ENCODE results near the gene FZD7. TPM values are rescaled to one million over a fixed set of nuclear protein-coding genes. Genes with fewer than 3 reads are reported as not detected.

Gene FZD7
- total and polyA plus RNA-seq, 4 donors: 3.9 to 31.7 (median 8.3) TPM

- WGBS, 2 donors: 69 to 97% methylated on average over 2 of the region's 2 CpGs
- Histone ChIP-seq H3K27ac (ENCODE audit: low read depth in 1 of 2, low read length in 1 of 2) (no peak overlapping the region), H3K27me3 (ENCODE audit: control insufficient read depth in 3 of 3, insufficient read depth in 3 of 3, low read length in 2 of 3) (no peaks in the 10 kb centered on the region), H3K4me1 (ENCODE audit: control insufficient read depth in 5 of 5, insufficient read depth in 5 of 5, low read length in 5 of 5) (peaks cover 0 to 53% (median 15%) of the 10 kb centered on the region in 5 donors), H3K9ac (ENCODE audit: insufficient read depth in 1 of 2, low read length in 2 of 2) (no peak overlapping the region), H3K4me3 (no peak overlapping the region), H3K9me3 (ENCODE audit: control insufficient read depth in 4 of 4, insufficient read depth in 3 of 4, low read length in 3 of 4) (no peaks in the 10 kb centered on the region), H3K36me3 (ENCODE audit: control insufficient read depth in 4 of 4, insufficient read depth in 4 of 4, low read length in 4 of 4) (no peaks in the 10 kb centered on the region)
- ATAC-seq (ENCODE audit: insufficient read depth, low FRiP score): no peak
- no peak for DNase-seq
- no peak for TF ChIP-seq CTCF (IDR thresholded peaks at IDR 0.05; ENCODE audit: control extremely low read depth, extremely low read depth)
Observed at GRCh38 chr2:202007983-202008354, 25.7 kb upstream of the FZD7 start.

GRCh38 chr2:202009019-202009481 lies 24.6 kb upstream of the FZD7 start:
- H3K9me3 ChIP-seq (ENCODE audit: control insufficient read depth in 4 of 4, insufficient read depth in 3 of 4, low read length in 3 of 4): no peaks in the 10 kb centered on the region
- WGBS, 2 donors: 61 to 71% methylated on average over 5 of the region's 5 CpGs
- peaks cover 0 to 48% (median 15%) of the 10 kb centered on the region in 5 donors for H3K4me1 ChIP-seq (ENCODE audit: control insufficient read depth in 5 of 5, insufficient read depth in 5 of 5, low read length in 5 of 5)
- H3K36me3 ChIP-seq (ENCODE audit: control insufficient read depth in 4 of 4, insufficient read depth in 4 of 4, low read length in 4 of 4): no peaks in the 10 kb centered on the region
- H3K27ac ChIP-seq (ENCODE audit: low read depth in 1 of 2, low read length in 1 of 2): peak overlapping the region in 1 of 2 donors; percentile 0
- H3K27me3 ChIP-seq (ENCODE audit: control insufficient read depth in 3 of 3, insufficient read depth in 3 of 3, low read length in 2 of 3): no peaks in the 10 kb centered on the region
- ATAC-seq (ENCODE audit: insufficient read depth, low FRiP score) (no peak), DNase-seq (peak; percentile 77 to 84 (median 83))
- no peak overlapping the region for H3K4me3 ChIP-seq
- peak overlapping the region in 1 of 2 donors; percentile 57 for H3K9ac ChIP-seq (ENCODE audit: insufficient read depth in 1 of 2, low read length in 2 of 2)
- TF ChIP-seq CTCF (IDR thresholded peaks at IDR 0.05; ENCODE audit: control extremely low read depth, extremely low read depth): no peak

- Histone ChIP-seq H3K27ac (ENCODE audit: low read depth in 1 of 2, low read length in 1 of 2) (no peak overlapping the region), H3K36me3 (ENCODE audit: control insufficient read depth in 4 of 4, insufficient read depth in 4 of 4, low read length in 4 of 4) (no peaks in the 10 kb centered on the region), H3K9ac (ENCODE audit: insufficient read depth in 1 of 2, low read length in 2 of 2) (no peak overlapping the region), H3K4me3 (no peak overlapping the region), H3K9me3 (ENCODE audit: control insufficient read depth in 4 of 4, insufficient read depth in 3 of 4, low read length in 3 of 4) (no peaks in the 10 kb centered on the region), H3K4me1 (ENCODE audit: control insufficient read depth in 5 of 5, insufficient read depth in 5 of 5, low read length in 5 of 5) (peaks cover 0 to 54% (median 15%) of the 10 kb centered on the region in 5 donors), H3K27me3 (ENCODE audit: control insufficient read depth in 3 of 3, insufficient read depth in 3 of 3, low read length in 2 of 3) (no peaks in the 10 kb centered on the region)
- ATAC-seq (ENCODE audit: insufficient read depth, low FRiP score) (no peak), DNase-seq (no peak)
- 78 to 83% methylated on average over 7 of the region's 7 CpGs for WGBS, 2 donors
- TF ChIP-seq CTCF (IDR thresholded peaks at IDR 0.05; ENCODE audit: control extremely low read depth, extremely low read depth): no peak
Observed at GRCh38 chr2:202009581-202009980, 24.1 kb upstream of the FZD7 start.

GRCh38 chr2:202014318-202014717 lies 19.3 kb upstream of the FZD7 start:
- DNase-seq: no peak
- no peak overlapping the region for H3K4me3 ChIP-seq
- TF ChIP-seq CTCF (IDR thresholded peaks at IDR 0.05; ENCODE audit: control extremely low read depth, extremely low read depth): no peak
- no peaks in the 10 kb centered on the region for H3K27me3 ChIP-seq (ENCODE audit: control insufficient read depth in 3 of 3, insufficient read depth in 3 of 3, low read length in 2 of 3)
- ATAC-seq (ENCODE audit: insufficient read depth, low FRiP score): no peak
- H3K4me1 ChIP-seq (ENCODE audit: control insufficient read depth in 5 of 5, insufficient read depth in 5 of 5, low read length in 5 of 5): peaks cover 0 to 53% (median 0%) of the 10 kb centered on the region in 5 donors
- no peak overlapping the region for H3K27ac ChIP-seq (ENCODE audit: low read depth in 1 of 2, low read length in 1 of 2)
- H3K36me3 ChIP-seq (ENCODE audit: control insufficient read depth in 4 of 4, insufficient read depth in 4 of 4, low read length in 4 of 4): no peaks in the 10 kb centered on the region
- no peaks in the 10 kb centered on the region for H3K9me3 ChIP-seq (ENCODE audit: control insufficient read depth in 4 of 4, insufficient read depth in 3 of 4, low read length in 3 of 4)
- 57 to 70% methylated on average over 6 of the region's 6 CpGs for WGBS, 2 donors
- no peak overlapping the region for H3K9ac ChIP-seq (ENCODE audit: insufficient read depth in 1 of 2, low read length in 2 of 2)
